HepG2 (cell line): ENCODE results near the gene STK11. TPM values are rescaled to one million over a fixed set of nuclear protein-coding genes. Genes with fewer than 3 reads are reported as not detected.
A peak's percentile ranks its signal among the peaks of the same experiment; 100 is the strongest.

Experiments
- ARID4A ChIP-seq: sonication (generic); formaldehyde crosslinking; IDR thresholded peaks from 2 replicates; pipeline ENCODE4 v1.5.0; 2020; ENCODE audit warnings: mild to moderate bottlenecking, missing genetic modification reagents, borderline replicate concordance
- GATAD2A ChIP-seq: IDR thresholded peaks from 2 replicates; pipeline ENCODE4 v1.6.1; 2016
- NAIF1 ChIP-seq: sonication (generic); formaldehyde crosslinking; IDR thresholded peaks from 2 replicates; pipeline ENCODE4 v1.5.0; 2020; ENCODE audit warnings: mild to moderate bottlenecking, missing genetic modification reagents, borderline replicate concordance
- PITX1 ChIP-seq: sonication (generic); formaldehyde crosslinking; IDR thresholded peaks from 2 replicates; pipeline ENCODE4 v1.5.1; 2020; ENCODE audit warnings: mild to moderate bottlenecking, missing genetic modification reagents
- RARA ChIP-seq: IDR thresholded peaks from 2 replicates; pipeline ENCODE4 v1.6.1; 2016; ENCODE audit warnings: missing genetic modification reagents, missing compliant biosample characterization
- RXRA ChIP-seq: sonication (generic); formaldehyde crosslinking; IDR thresholded peaks from 2 replicates; pipeline ENCODE4 v1.5.1; 2020; ENCODE audit warnings: missing genetic modification reagents
- SNAI1 ChIP-seq: sonication (generic); formaldehyde crosslinking; IDR thresholded peaks from 2 replicates; pipeline ENCODE4 v1.5.0; 2020; ENCODE audit warnings: mild to moderate bottlenecking, missing genetic modification reagents, borderline replicate concordance
- SOX6 ChIP-seq, 2 experiments: fragments of 450-650 bp in 1 of 2; sonication (generic) in 1 of 2; formaldehyde crosslinking in 1 of 2; IDR thresholded peaks; 2 replicates each; pipeline versions ENCODE4 v1.4.0 to v1.6.1; 2017 to 2020; ENCODE audit warnings: antibody characterized with exemption in 1 of 2, mild to moderate bottlenecking in 1 of 2, missing genetic modification reagents in 1 of 2
- SPEN ChIP-seq: sonication (generic); formaldehyde crosslinking; IDR thresholded peaks from 2 replicates; pipeline ENCODE4 v1.5.1; 2020; ENCODE audit warnings: low read depth, mild to moderate bottlenecking, missing genetic modification reagents
- XRCC5 ChIP-seq: fragments of 200-400 bp; formaldehyde crosslinking; optimal IDR thresholded peaks from 2 replicates; pipeline ENCODE3; 2017; ENCODE audit warnings: mild to moderate bottlenecking, low read length
- ZBTB25 ChIP-seq: IDR thresholded peaks from 2 replicates; pipeline ENCODE4 v1.6.1; 2018; ENCODE audit warnings: missing genetic modification reagents
- ZEB1 ChIP-seq: IDR thresholded peaks from 2 replicates; pipeline ENCODE4 v1.6.1; 2012; ENCODE audit warnings: mild to moderate bottlenecking, low read depth, inconsistent platforms; ENCODE audit not compliant: insufficient replicate concordance
- ZGPAT ChIP-seq: IDR thresholded peaks from 2 replicates; pipeline ENCODE4 v1.6.1; 2016; ENCODE audit warnings: mild to moderate bottlenecking
- ZNF224 ChIP-seq: sonication (generic); formaldehyde crosslinking; IDR thresholded peaks from 2 replicates; pipeline ENCODE4 v1.5.0; 2020; ENCODE audit warnings: mild to moderate bottlenecking, missing genetic modification reagents
- ZNF607 ChIP-seq: sonication (generic); formaldehyde crosslinking; IDR thresholded peaks from 2 replicates; pipeline ENCODE4 v1.5.1; 2020; ENCODE audit warnings: missing genetic modification reagents, mild to moderate bottlenecking, borderline replicate concordance
- polyA plus RNA-seq, 8 experiments: library from polyadenylated mRNA; depleted of rRNA in 3 of 8; stranded (reverse) in 7 of 8; unstranded in 1 of 8; fragments of >200 nt; fragmentation: Illumina TruSeq in 4 of 8; extraction: Trizol in 4 of 8; gene quantifications; 2 replicates each; pipeline versions ENCODE4 v1.2.1 to v1.2.3, GENCODE V29; 2011 to 2016; ENCODE audit warnings: low read depth in 4 of 8, missing spikeins in 1 of 8, mixed read lengths in 1 of 8; ENCODE audit not compliant: insufficient read depth in 1 of 8
- total RNA-seq, 5 experiments: library from RNA; depleted of rRNA; stranded (reverse); fragments of >200 nt; fragmentation: Illumina TruSeq; extraction: Trizol; gene quantifications; 2 replicates each; pipeline ENCODE4 v1.2.3, GENCODE V29; 2016; ENCODE audit warnings: low read depth in 1 of 5
- TF ChIP-seq, protein P1 (sequence below): sonication (generic); formaldehyde crosslinking; IDR thresholded peaks from 2 replicates; pipeline ENCODE4 v1.5.0; 2020; ENCODE audit warnings: missing genetic modification reagents
- TF ChIP-seq, protein P2 (sequence below): sonication (generic); formaldehyde crosslinking; conservative IDR thresholded peaks from 2 replicates; pipeline ENCODE4 v1.4.0; 2020; ENCODE audit warnings: missing genetic modification reagents

STK11 gene
- total and polyA plus RNA-seq, 2 of the 13 experiments (the other 11 are each of a cell fraction or from before 2014, with no cell fraction given), result 27.5 to 43.6 TPM

GRCh38 chr19:1183543-1184172 is 21.9 kb upstream of the STK11 start (continued):
- no peak for TF ChIP-seq ZBTB25 (CRISPR knock-in tag)
- TF ChIP-seq GATAD2A (CRISPR knock-in tag), result peak; percentile 58; the same call in 1 of the 2 replicates
- peak; percentile 29 for TF ChIP-seq ZEB1
- no peak for TF ChIP-seq NAIF1 (CRISPR knock-in tag)
- no peak for TF ChIP-seq SNAI1 (CRISPR knock-in tag)
- TF ChIP-seq SPEN, result peak; percentile 56; the same call in 1 of the 2 replicates
- TF ChIP-seq, protein P1, sequence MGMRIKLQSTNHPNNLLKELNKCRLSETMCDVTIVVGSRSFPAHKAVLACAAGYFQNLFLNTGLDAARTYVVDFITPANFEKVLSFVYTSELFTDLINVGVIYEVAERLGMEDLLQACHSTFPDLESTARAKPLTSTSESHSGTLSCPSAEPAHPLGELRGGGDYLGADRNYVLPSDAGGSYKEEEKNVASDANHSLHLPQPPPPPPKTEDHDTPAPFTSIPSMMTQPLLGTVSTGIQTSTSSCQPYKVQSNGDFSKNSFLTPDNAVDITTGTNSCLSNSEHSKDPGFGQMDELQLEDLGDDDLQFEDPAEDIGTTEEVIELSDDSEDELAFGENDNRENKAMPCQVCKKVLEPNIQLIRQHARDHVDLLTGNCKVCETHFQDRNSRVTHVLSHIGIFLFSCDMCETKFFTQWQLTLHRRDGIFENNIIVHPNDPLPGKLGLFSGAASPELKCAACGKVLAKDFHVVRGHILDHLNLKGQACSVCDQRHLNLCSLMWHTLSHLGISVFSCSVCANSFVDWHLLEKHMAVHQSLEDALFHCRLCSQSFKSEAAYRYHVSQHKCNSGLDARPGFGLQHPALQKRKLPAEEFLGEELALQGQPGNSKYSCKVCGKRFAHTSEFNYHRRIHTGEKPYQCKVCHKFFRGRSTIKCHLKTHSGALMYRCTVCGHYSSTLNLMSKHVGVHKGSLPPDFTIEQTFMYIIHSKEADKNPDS (CRISPR knock-in tag), result no peak
- no peak for TF ChIP-seq SOX6 (IDR thresholded peaks at IDR 0.05)
- TF ChIP-seq SOX6 (CRISPR knock-in tag; IDR thresholded peaks at IDR 0.05), result peak; percentile 44; the same call in 1 of the 2 replicates
- peak; percentile 73; the same call in 1 of the 2 replicates for TF ChIP-seq ZNF607
- peak; percentile 52; the same call in 1 of the 2 replicates for TF ChIP-seq RXRA (CRISPR knock-in tag)
- 0 out of 2 replicates have a peak, but pooled peaks have one; percentile 30 for TF ChIP-seq PITX1 (CRISPR knock-in tag)
- TF ChIP-seq, protein P2, sequence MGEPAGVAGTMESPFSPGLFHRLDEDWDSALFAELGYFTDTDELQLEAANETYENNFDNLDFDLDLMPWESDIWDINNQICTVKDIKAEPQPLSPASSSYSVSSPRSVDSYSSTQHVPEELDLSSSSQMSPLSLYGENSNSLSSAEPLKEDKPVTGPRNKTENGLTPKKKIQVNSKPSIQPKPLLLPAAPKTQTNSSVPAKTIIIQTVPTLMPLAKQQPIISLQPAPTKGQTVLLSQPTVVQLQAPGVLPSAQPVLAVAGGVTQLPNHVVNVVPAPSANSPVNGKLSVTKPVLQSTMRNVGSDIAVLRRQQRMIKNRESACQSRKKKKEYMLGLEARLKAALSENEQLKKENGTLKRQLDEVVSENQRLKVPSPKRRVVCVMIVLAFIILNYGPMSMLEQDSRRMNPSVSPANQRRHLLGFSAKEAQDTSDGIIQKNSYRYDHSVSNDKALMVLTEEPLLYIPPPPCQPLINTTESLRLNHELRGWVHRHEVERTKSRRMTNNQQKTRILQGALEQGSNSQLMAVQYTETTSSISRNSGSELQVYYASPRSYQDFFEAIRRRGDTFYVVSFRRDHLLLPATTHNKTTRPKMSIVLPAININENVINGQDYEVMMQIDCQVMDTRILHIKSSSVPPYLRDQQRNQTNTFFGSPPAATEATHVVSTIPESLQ (CRISPR knock-in tag), result 0 out of 2 replicates have a peak, but pooled peaks have one; percentile 21
- TF ChIP-seq ARID4A (CRISPR knock-in tag), result peak; percentile 28; the same call in 1 of the 2 replicates
- TF ChIP-seq RARA (CRISPR knock-in tag), result peak; percentile 68; the same call in 1 of the 2 replicates
- TF ChIP-seq ZGPAT (CRISPR knock-in tag), result peak; percentile 63
- peak; percentile 68 for TF ChIP-seq XRCC5
- TF ChIP-seq ZNF224 (CRISPR knock-in tag), result peak; percentile 56; the same call in 1 of the 2 replicates
